Measurements from ENCODE around the gene CREBL2. TPM values are rescaled to one million over a fixed set of nuclear protein-coding genes. Genes with fewer than 3 reads are reported as not detected.

Gene CREBL2
- total and polyA plus RNA-seq, 2 of the 13 experiments (the other 11 are each of a cell fraction or from before 2014, with no cell fraction given) = 6.9 to 8.4 TPM

GRCh38 chr12:12562585-12563261 lies 49.0 kb upstream of the CREBL2 start, which contains the start of gene DUSP16 (continued):
- TF ChIP-seq GPN1 (CRISPR knock-in tag; IDR thresholded peaks at IDR 0.05; ENCODE audit: borderline replicate concordance) (no peak), ZNF605 (CRISPR knock-in tag; IDR thresholded peaks at IDR 0.05) (no peak), TEF (CRISPR knock-in tag; IDR thresholded peaks at IDR 0.05) (no peak), SATB2 (CRISPR knock-in tag; IDR thresholded peaks at IDR 0.05) (no peak), TSC22D2 (CRISPR knock-in tag; IDR thresholded peaks at IDR 0.05; ENCODE audit: borderline replicate concordance) (no peak), FOXC1 (CRISPR knock-in tag; IDR thresholded peaks at IDR 0.05; ENCODE audit: borderline replicate concordance) (no peak), ETV6 (CRISPR knock-in tag; conservative IDR thresholded peaks at IDR 0.05) (no peak), HMG20B (CRISPR knock-in tag; conservative IDR thresholded peaks at IDR 0.05) (no peak), EHMT2 (IDR thresholded peaks at IDR 0.05; ENCODE audit: borderline replicate concordance, low read depth, low read length) (no peak), ZMAT5 (CRISPR knock-in tag; IDR thresholded peaks at IDR 0.05; ENCODE audit: borderline replicate concordance, low read depth) (no peak), GTF3A (CRISPR knock-in tag; conservative IDR thresholded peaks at IDR 0.05) (no peak), CSRNP2 (CRISPR knock-in tag; conservative IDR thresholded peaks at IDR 0.05; ENCODE audit: low read depth) (no peak), MLLT10 (CRISPR knock-in tag; IDR thresholded peaks at IDR 0.05) (no peak), TMF1 (CRISPR knock-in tag; IDR thresholded peaks at IDR 0.05; ENCODE audit: low read depth) (no peak), ZNF580 (CRISPR knock-in tag; IDR thresholded peaks at IDR 0.05; ENCODE audit: borderline replicate concordance, low read depth) (no peak), ZNF773 (CRISPR knock-in tag; IDR thresholded peaks at IDR 0.05; ENCODE audit: borderline replicate concordance) (no peak), PPARG (CRISPR knock-in tag; conservative IDR thresholded peaks at IDR 0.05) (no peak), ELK4 (CRISPR knock-in tag; IDR thresholded peaks at IDR 0.05; ENCODE audit: borderline replicate concordance) (no peak), ZC3H4 (CRISPR knock-in tag; IDR thresholded peaks at IDR 0.05; ENCODE audit: borderline replicate concordance) (no peak), SNAI1 (CRISPR knock-in tag; IDR thresholded peaks at IDR 0.05; ENCODE audit: borderline replicate concordance) (no peak), CCDC6 (CRISPR knock-in tag; IDR thresholded peaks at IDR 0.05) (no peak), ZNF710 (CRISPR knock-in tag; IDR thresholded peaks at IDR 0.05; ENCODE audit: borderline replicate concordance) (0 out of 2 replicates have a peak, but pooled peaks have one; percentile 43), ZNF253 (CRISPR knock-in tag; IDR thresholded peaks at IDR 0.05; ENCODE audit: borderline replicate concordance) (no peak)

All from HepG2 (cell line).